ENCODE measurements around the gene ATXN1.

Gene ATXN1

GRCh38 chr6:16488813-16489212 is 272.4 kb downstream of the ATXN1 start:
- no peaks in the 10 kb centered on the region for H3K36me3 ChIP-seq (ENCODE audit: control insufficient read depth, insufficient read depth, low read length)
- WGBS (ENCODE audit: insufficient coverage, insufficient read length): no CpG with 5 or more reads among the region's 2 CpGs
- no peaks in the 10 kb centered on the region for H3K27me3 ChIP-seq (ENCODE audit: control insufficient read depth, insufficient read depth, low read length)
- no peak overlapping the region for H3K27ac ChIP-seq (ENCODE audit: low read length)
- no peaks in the 10 kb centered on the region for H3K9me3 ChIP-seq (ENCODE audit: control insufficient read depth, insufficient read depth, low read length)
- no peak for DNase-seq (ENCODE audit: low read depth, low spot score)
- H3K4me1 ChIP-seq (ENCODE audit: control insufficient read depth, insufficient read depth, low read length): no peaks in the 10 kb centered on the region; the same call in 1 of the 2 replicates
- H3K4me3 ChIP-seq (ENCODE audit: low read length): no peak overlapping the region

GRCh38 chr6:16487996-16488674 is 273.1 kb downstream of the ATXN1 start:
- Histone ChIP-seq H3K36me3 (ENCODE audit: control insufficient read depth, insufficient read depth, low read length) (no peaks in the 10 kb centered on the region), H3K4me3 (ENCODE audit: low read length) (no peak overlapping the region), H3K27ac (ENCODE audit: low read length) (no peak overlapping the region)

GRCh38 chr6:16486661-16487060 is 274.6 kb downstream of the ATXN1 start:
- Histone ChIP-seq H3K4me1 (ENCODE audit: control insufficient read depth, insufficient read depth, low read length) (no peaks in the 10 kb centered on the region; the same call in 1 of the 2 replicates), H3K4me3 (ENCODE audit: low read length) (no peak overlapping the region), H3K9me3 (ENCODE audit: control insufficient read depth, insufficient read depth, low read length) (no peaks in the 10 kb centered on the region), H3K27ac (ENCODE audit: low read length) (no peak overlapping the region), H3K36me3 (ENCODE audit: control insufficient read depth, insufficient read depth, low read length) (no peaks in the 10 kb centered on the region), H3K27me3 (ENCODE audit: control insufficient read depth, insufficient read depth, low read length) (no peaks in the 10 kb centered on the region)
- no CpG with 5 or more reads among the region's 11 CpGs for WGBS (ENCODE audit: insufficient coverage, insufficient read length)
- no peak for DNase-seq (ENCODE audit: low read depth, low spot score)

More at GRCh38 chr6:16487996-16488674, 273.1 kb downstream of the ATXN1 start:
- no CpG with 5 or more reads among the region's 6 CpGs for WGBS (ENCODE audit: insufficient coverage, insufficient read length)
- no peaks in the 10 kb centered on the region for H3K27me3 ChIP-seq (ENCODE audit: control insufficient read depth, insufficient read depth, low read length)
- no peaks in the 10 kb centered on the region; the same call in 1 of the 2 replicates for H3K4me1 ChIP-seq (ENCODE audit: control insufficient read depth, insufficient read depth, low read length)
- no peaks in the 10 kb centered on the region for H3K9me3 ChIP-seq (ENCODE audit: control insufficient read depth, insufficient read depth, low read length)
- no peak for DNase-seq (ENCODE audit: low read depth, low spot score)

GRCh38 chr6:16483315-16483875 is 277.9 kb downstream of the ATXN1 start:
- Histone ChIP-seq H3K27me3 (ENCODE audit: control insufficient read depth, insufficient read depth, low read length) (no peaks in the 10 kb centered on the region), H3K4me1 (ENCODE audit: control insufficient read depth, insufficient read depth, low read length) (no peaks in the 10 kb centered on the region), H3K36me3 (ENCODE audit: control insufficient read depth, insufficient read depth, low read length) (no peaks in the 10 kb centered on the region), H3K27ac (ENCODE audit: low read length) (no peak overlapping the region), H3K4me3 (ENCODE audit: low read length) (no peak overlapping the region), H3K9me3 (ENCODE audit: control insufficient read depth, insufficient read depth, low read length) (no peaks in the 10 kb centered on the region)
- no CpG with 5 or more reads among the region's 2 CpGs for WGBS (ENCODE audit: insufficient coverage, insufficient read length)
- no peak for DNase-seq (ENCODE audit: low read depth, low spot score)

GRCh38 chr6:16482702-16483314 is 278.5 kb downstream of the ATXN1 start:
- no peaks in the 10 kb centered on the region for H3K4me1 ChIP-seq (ENCODE audit: control insufficient read depth, insufficient read depth, low read length)
- no peak overlapping the region for H3K27ac ChIP-seq (ENCODE audit: low read length)
- H3K36me3 ChIP-seq (ENCODE audit: control insufficient read depth, insufficient read depth, low read length): no peaks in the 10 kb centered on the region
- no CpG with 5 or more reads among the region's 1 CpG for WGBS (ENCODE audit: insufficient coverage, insufficient read length)
- DNase-seq (ENCODE audit: low read depth, low spot score): no peak
- no peak overlapping the region for H3K4me3 ChIP-seq (ENCODE audit: low read length)
- no peaks in the 10 kb centered on the region for H3K9me3 ChIP-seq (ENCODE audit: control insufficient read depth, insufficient read depth, low read length)
- H3K27me3 ChIP-seq (ENCODE audit: control insufficient read depth, insufficient read depth, low read length): no peaks in the 10 kb centered on the region

GRCh38 chr6:16481697-16482399 is 279.4 kb downstream of the ATXN1 start:
- Histone ChIP-seq H3K4me3 (ENCODE audit: low read length) (no peak overlapping the region), H3K27me3 (ENCODE audit: control insufficient read depth, insufficient read depth, low read length) (no peaks in the 10 kb centered on the region), H3K9me3 (ENCODE audit: control insufficient read depth, insufficient read depth, low read length) (no peaks in the 10 kb centered on the region), H3K4me1 (ENCODE audit: control insufficient read depth, insufficient read depth, low read length) (no peaks in the 10 kb centered on the region), H3K36me3 (ENCODE audit: control insufficient read depth, insufficient read depth, low read length) (no peaks in the 10 kb centered on the region), H3K27ac (ENCODE audit: low read length) (no peak overlapping the region)
- no peak for DNase-seq (ENCODE audit: low read depth, low spot score)
- WGBS (ENCODE audit: insufficient coverage, insufficient read length): no CpG with 5 or more reads among the region's 3 CpGs

- no CpG with 5 or more reads among the region's 4 CpGs for WGBS (ENCODE audit: insufficient coverage, insufficient read length)
- H3K4me1 ChIP-seq (ENCODE audit: control insufficient read depth, insufficient read depth, low read length): no peaks in the 10 kb centered on the region
- no peaks in the 10 kb centered on the region for H3K9me3 ChIP-seq (ENCODE audit: control insufficient read depth, insufficient read depth, low read length)
- no peaks in the 10 kb centered on the region for H3K36me3 ChIP-seq (ENCODE audit: control insufficient read depth, insufficient read depth, low read length)
- no peak for DNase-seq (ENCODE audit: low read depth, low spot score)
- H3K27ac ChIP-seq (ENCODE audit: low read length): no peak overlapping the region
- no peaks in the 10 kb centered on the region for H3K27me3 ChIP-seq (ENCODE audit: control insufficient read depth, insufficient read depth, low read length)
- H3K4me3 ChIP-seq (ENCODE audit: low read length): no peak overlapping the region
Measured at GRCh38 chr6:16480763-16481560, 280.3 kb downstream of the ATXN1 start.

GRCh38 chr6:16477367-16478149 is 283.7 kb downstream of the ATXN1 start:
- Histone ChIP-seq H3K36me3 (ENCODE audit: control insufficient read depth, insufficient read depth, low read length) (no peaks in the 10 kb centered on the region), H3K4me1 (ENCODE audit: control insufficient read depth, insufficient read depth, low read length) (no peaks in the 10 kb centered on the region), H3K4me3 (ENCODE audit: low read length) (no peak overlapping the region), H3K27me3 (ENCODE audit: control insufficient read depth, insufficient read depth, low read length) (no peaks in the 10 kb centered on the region), H3K27ac (ENCODE audit: low read length) (no peak overlapping the region), H3K9me3 (ENCODE audit: control insufficient read depth, insufficient read depth, low read length) (no peaks in the 10 kb centered on the region)
- no peak for DNase-seq (ENCODE audit: low read depth, low spot score)
- no CpG with 5 or more reads among the region's 12 CpGs for WGBS (ENCODE audit: insufficient coverage, insufficient read length)

- Histone ChIP-seq H3K36me3 (ENCODE audit: control insufficient read depth, insufficient read depth, low read length) (no peaks in the 10 kb centered on the region), H3K27me3 (ENCODE audit: control insufficient read depth, insufficient read depth, low read length) (no peaks in the 10 kb centered on the region), H3K4me1 (ENCODE audit: control insufficient read depth, insufficient read depth, low read length) (no peaks in the 10 kb centered on the region), H3K27ac (ENCODE audit: low read length) (no peak overlapping the region), H3K9me3 (ENCODE audit: control insufficient read depth, insufficient read depth, low read length) (no peaks in the 10 kb centered on the region), H3K4me3 (ENCODE audit: low read length) (no peak overlapping the region)
- no CpG with 5 or more reads among the region's 7 CpGs for WGBS (ENCODE audit: insufficient coverage, insufficient read length)
- DNase-seq (ENCODE audit: low read depth, low spot score): no peak
Measured at GRCh38 chr6:16476861-16477260, 284.4 kb downstream of the ATXN1 start.
